ENCODE measurements around the gene ITPR1. TPM values are rescaled to one million over a fixed set of nuclear protein-coding genes. Genes with fewer than 3 reads are reported as not detected.

The ITPR1 gene
- total and polyA plus RNA-seq, 3 donors from 2014 or later = 26.5 to 129 (median 59.7) TPM

- no peak overlapping the region for H3K27ac ChIP-seq
- H3K9me3 ChIP-seq = no peaks in the 10 kb centered on the region
- DNase-seq = no peak
- 45 to 70% methylated on average over 1 of the region's 1 CpG for WGBS, 2 donors
- H3K27me3 ChIP-seq = no peaks in the 10 kb centered on the region
- H3K4me1 ChIP-seq = peaks cover 10% of the 10 kb centered on the region
- intact Hi-C loops (cut with DNase I; ENCODE audit: low total_unique reads) = no loop called here
- no peaks in the 10 kb centered on the region for H3K36me3 ChIP-seq (ENCODE audit: low read depth, missing control alignments)
- TF ChIP-seq CTCF (IDR thresholded peaks at IDR 0.05) (no peak), POLR2A (IDR thresholded peaks at IDR 0.05) (no peak)
- no peak overlapping the region for H3K4me3 ChIP-seq
Measured at GRCh38 chr3:4476496-4476895, 16.7 kb upstream of the ITPR1 start.

GRCh38 chr3:4478261-4478660 lies 14.9 kb upstream of the ITPR1 start:
- no peaks in the 10 kb centered on the region for H3K9me3 ChIP-seq
- H3K27ac ChIP-seq = no peak overlapping the region
- H3K4me1 ChIP-seq = peaks cover 10% of the 10 kb centered on the region
- TF ChIP-seq CTCF (IDR thresholded peaks at IDR 0.05) (no peak), POLR2A (IDR thresholded peaks at IDR 0.05) (no peak)
- H3K4me3 ChIP-seq = no peak overlapping the region
- no peaks in the 10 kb centered on the region for H3K36me3 ChIP-seq (ENCODE audit: low read depth, missing control alignments)
- DNase-seq = no peak
- no peaks in the 10 kb centered on the region for H3K27me3 ChIP-seq
- intact Hi-C loops (cut with DNase I; ENCODE audit: low total_unique reads) = no loop called here
- 69 to 80% methylated on average over 3 of the region's 3 CpGs for WGBS, 2 donors

GRCh38 chr3:4491855-4492207 lies 1.3 kb upstream of the ITPR1 start:
- Histone ChIP-seq H3K9me3 (no peaks in the 10 kb centered on the region), H3K27ac (no peak overlapping the region), H3K4me3 (peak overlapping the region in 1 of 2 donors; percentile 83), H3K4me1 (peaks cover 12% of the 10 kb centered on the region), H3K36me3 (ENCODE audit: low read depth, missing control alignments) (no peaks in the 10 kb centered on the region), H3K27me3 (no peaks in the 10 kb centered on the region)
- intact Hi-C loops (cut with DNase I; ENCODE audit: low total_unique reads) = no loop called here
- TF ChIP-seq CTCF (IDR thresholded peaks at IDR 0.05) (no peak), POLR2A (IDR thresholded peaks at IDR 0.05) (no peak)
- DNase-seq = no peak
- WGBS, 2 donors = 27 to 33% methylated on average over 5 of the region's 5 CpGs

- Histone ChIP-seq H3K4me1 (peaks cover 17% of the 10 kb centered on the region), H3K4me3 (peak overlapping the region; percentile 76 to 83), H3K27ac (peak overlapping the region; percentile 46 to 85), H3K9me3 (no peaks in the 10 kb centered on the region), H3K27me3 (no peaks in the 10 kb centered on the region), H3K36me3 (ENCODE audit: low read depth, missing control alignments) (no peaks in the 10 kb centered on the region)
- TF ChIP-seq POLR2A (IDR thresholded peaks at IDR 0.05) (no peak), CTCF (IDR thresholded peaks at IDR 0.05) (no peak)
- peak; percentile 65 for DNase-seq
- intact Hi-C loops (cut with DNase I; ENCODE audit: low total_unique reads) = no loop called here
- 1% methylated on average over 29 to 43 of the region's 43 CpGs for whole genome bisulfite sequencing, 2 donors
Measured at GRCh38 chr3:4492208-4493013, 737 bp upstream of the ITPR1 start.
